Mucosa of stomach (tissue), 1 donor: ENCODE data around the gene RAMP3.

Source experiments
- H3K27me3 ChIP-seq: one replicate; pipeline ENCODE4 v1.7.0; 2013; ENCODE audit warnings: mild to moderate bottlenecking, low read length; ENCODE audit not compliant: control insufficient read depth, insufficient read depth
- H3K36me3 ChIP-seq: one replicate; pipeline ENCODE4 v1.7.0; 2013; ENCODE audit warnings: low read length; ENCODE audit not compliant: control insufficient read depth, insufficient read depth
- H3K4me1 ChIP-seq: one replicate; pipeline ENCODE4 v1.7.0; 2013; ENCODE audit warnings: mild to moderate bottlenecking, low read length; ENCODE audit not compliant: control insufficient read depth, insufficient read depth
- H3K4me3 ChIP-seq: one replicate; pipeline ENCODE4 v1.7.0; 2013; ENCODE audit warnings: low read length
- H3K9ac ChIP-seq: one replicate; pipeline ENCODE4 v1.7.0; 2013; ENCODE audit warnings: mild to moderate bottlenecking, low read length, moderate library complexity
- H3K9me3 ChIP-seq: one replicate; pipeline ENCODE4 v1.7.0; 2013; ENCODE audit warnings: mild to moderate bottlenecking, low read length, moderate library complexity; ENCODE audit not compliant: control insufficient read depth
- donor health status: Pancreatic carcinoma.

RAMP3 gene

GRCh38 chr7:45224832-45225231 is 67.2 kb downstream of the RAMP3 start:
- H3K9ac ChIP-seq = no peak overlapping the region
- no peaks in the 10 kb centered on the region for H3K36me3 ChIP-seq
- H3K9me3 ChIP-seq = no peaks in the 10 kb centered on the region
- no peaks in the 10 kb centered on the region for H3K27me3 ChIP-seq
- no peak overlapping the region for H3K4me3 ChIP-seq
- H3K4me1 ChIP-seq = no peaks in the 10 kb centered on the region

GRCh38 chr7:45225311-45225947 is 67.8 kb downstream of the RAMP3 start:
- no peak overlapping the region for H3K4me3 ChIP-seq
- no peaks in the 10 kb centered on the region for H3K27me3 ChIP-seq
- no peak overlapping the region for H3K9ac ChIP-seq
- H3K36me3 ChIP-seq = no peaks in the 10 kb centered on the region
- no peaks in the 10 kb centered on the region for H3K9me3 ChIP-seq
- no peaks in the 10 kb centered on the region for H3K4me1 ChIP-seq

GRCh38 chr7:45225948-45226335 is 68.4 kb downstream of the RAMP3 start:
- no peak overlapping the region for H3K9ac ChIP-seq

GRCh38 chr7:45229156-45229920 is 71.7 kb downstream of the RAMP3 start:
- Histone ChIP-seq H3K36me3 (no peaks in the 10 kb centered on the region), H3K27me3 (no peaks in the 10 kb centered on the region), H3K9me3 (no peaks in the 10 kb centered on the region), H3K4me3 (no peak overlapping the region), H3K4me1 (no peaks in the 10 kb centered on the region), H3K9ac (no peak overlapping the region)

More at GRCh38 chr7:45225948-45226335, 68.4 kb downstream of the RAMP3 start:
- Histone ChIP-seq H3K4me3 (no peak overlapping the region), H3K9me3 (no peaks in the 10 kb centered on the region), H3K4me1 (no peaks in the 10 kb centered on the region), H3K27me3 (no peaks in the 10 kb centered on the region), H3K36me3 (no peaks in the 10 kb centered on the region)

GRCh38 chr7:45230083-45230482 is 72.5 kb downstream of the RAMP3 start:
- Histone ChIP-seq H3K9me3 (no peaks in the 10 kb centered on the region), H3K27me3 (no peaks in the 10 kb centered on the region), H3K4me1 (no peaks in the 10 kb centered on the region), H3K4me3 (no peak overlapping the region), H3K9ac (no peak overlapping the region), H3K36me3 (no peaks in the 10 kb centered on the region)

GRCh38 chr7:45230611-45231165 is 73.1 kb downstream of the RAMP3 start:
- no peaks in the 10 kb centered on the region for H3K9me3 ChIP-seq
- no peak overlapping the region for H3K4me3 ChIP-seq
- no peaks in the 10 kb centered on the region for H3K27me3 ChIP-seq
- H3K36me3 ChIP-seq = no peaks in the 10 kb centered on the region
- H3K4me1 ChIP-seq = no peaks in the 10 kb centered on the region
- no peak overlapping the region for H3K9ac ChIP-seq

GRCh38 chr7:45233249-45233775 is 75.7 kb downstream of the RAMP3 start:
- no peak overlapping the region for H3K9ac ChIP-seq
- no peak overlapping the region for H3K4me3 ChIP-seq
- H3K36me3 ChIP-seq = no peaks in the 10 kb centered on the region
- H3K9me3 ChIP-seq = no peaks in the 10 kb centered on the region
- no peaks in the 10 kb centered on the region for H3K27me3 ChIP-seq
- no peaks in the 10 kb centered on the region for H3K4me1 ChIP-seq
